GM10248 (cell line): ENCODE results near the gene KCND2.

Experiments used
- CTCF ChIA-PET: fragments of 300-600 bp; sonication (Branson Sonifier 250); formaldehyde crosslinking; extraction: SDS; loops from one replicate; lab custom pipeline; 2021; ENCODE audit warnings: antibody characterized with exemption; lab: Yijun Ruan, JAX
- POLR2A ChIA-PET: fragments of 350-650 bp; sonication (Branson Sonifier 250); formaldehyde crosslinking; extraction: SDS; loops from one replicate; lab custom pipeline; 2020; ENCODE audit warnings: antibody characterized with exemption; lab: Yijun Ruan, JAX
- DNase-seq: peaks from one replicate; pipeline ENCODE4 v3.0.0; 2012; ENCODE audit errors: extremely low spot score
- CTCF ChIP-seq: IDR thresholded peaks from 2 replicates; pipeline ENCODE4 v1.5.1; 2012; ENCODE audit warnings: mild to moderate bottlenecking, low read depth; ENCODE audit errors: extremely low read depth, missing control alignments, control extremely low read depth

The KCND2 gene

GRCh38 chr7:120794106-120794729 lies 521.2 kb downstream of the KCND2 start:
- ChIA-PET POLR2A (no interaction called here), CTCF (interaction anchor here (0.8 to 4.3 kb wide), 9 partner anchors 8 to 1200 kb away, joined by 3 to 36 read pairs (median 3); no protein-coding TSS in a partner anchor)
- no peak for DNase-seq
- TF ChIP-seq CTCF = no peak

- POLR2A ChIA-PET = no interaction called here
- CTCF ChIA-PET = interaction anchor here (1.4 to 4.3 kb wide), 4 partner anchors 9 to 311 kb away, joined by 3 to 36 read pairs (median 6); no protein-coding TSS in a partner anchor
- no peak for TF ChIP-seq CTCF
- DNase-seq = no peak
Measured at GRCh38 chr7:120797026-120797645, 524.2 kb downstream of the KCND2 start.

DNA sequence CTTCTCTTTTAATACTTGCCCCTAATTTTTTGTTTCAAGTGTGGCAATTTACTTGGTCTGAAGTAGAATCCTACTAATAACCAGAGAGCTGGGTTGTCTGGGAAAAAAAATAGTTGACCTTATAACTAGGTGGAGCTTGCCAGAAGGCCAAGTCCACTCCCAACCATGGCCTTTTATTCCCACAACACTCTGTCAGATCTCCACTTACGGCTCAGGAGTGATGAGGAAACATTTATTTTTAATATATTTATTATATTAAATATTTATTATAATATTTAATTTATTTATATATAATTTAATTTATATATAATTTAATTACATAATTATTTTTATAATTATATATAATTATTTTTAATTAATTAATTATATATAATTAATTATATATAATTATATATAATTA lies 526.2 kb downstream of the KCND2 start:
- ChIA-PET POLR2A (no interaction called here), CTCF (interaction anchor here (0.7 to 1.4 kb wide), 4 partner anchors 8 to 142 kb away, joined by 3 read pairs; no protein-coding TSS in a partner anchor)
- TF ChIP-seq CTCF = no peak
- no peak for DNase-seq
